PC-9 (cell line): ENCODE results near the gene ANKS6. TPM values are rescaled to one million over a fixed set of nuclear protein-coding genes. Genes with fewer than 3 reads are reported as not detected.

Experiments used
- BruUV-seq: library from RNA; stranded (reverse); fragments of 400-500 nt; replicated peaks from 2 replicates; lab custom pipeline; 2021; lab: Mats Ljungman, UMichigan
- CTCF ChIA-PET: fragments of 300-600 bp; sonication (Branson Sonifier 250); formaldehyde crosslinking; loops from one replicate; lab custom pipeline; 2022; ENCODE audit warnings: antibody characterized with exemption; lab: Charles Lee
- POLR2A ChIA-PET: fragments of 300-600 bp; sonication (Branson Sonifier 250); formaldehyde crosslinking; loops from one replicate; lab custom pipeline; 2022; ENCODE audit warnings: antibody characterized with exemption; ENCODE audit not compliant: unreplicated experiment; lab: Charles Lee
- DNase-seq, 2 experiments: peaks; one replicate each; pipeline versions ENCODE4 v3.0.0 to v3.0.0-alpha.2; 2015 to 2022; ENCODE audit warnings: mixed read lengths in 1 of 2
- H2AFZ ChIP-seq: fragments of 200-600 bp; sonication (generic); 2 replicates; pipeline ENCODE4 v1.8.1; 2017; ENCODE audit warnings: antibody characterized with exemption
- H3F3A ChIP-seq: fragments of 200-600 bp; sonication (generic); 2 replicates; pipeline ENCODE4 v1.8.1; 2017; ENCODE audit warnings: antibody characterized with exemption, mild to moderate bottlenecking, low read depth; ENCODE audit not compliant: insufficient read depth
- H3K27ac ChIP-seq: fragments of 200-600 bp; sonication (generic); 2 replicates; pipeline ENCODE4 v1.6.1; 2016; ENCODE audit warnings: mixed run types
- H3K27me3 ChIP-seq: fragments of 200-600 bp; sonication (generic); 2 replicates; pipeline ENCODE4 v1.6.1; 2016; ENCODE audit warnings: low read depth, mixed run types; ENCODE audit not compliant: insufficient read depth
- H3K36me3 ChIP-seq: fragments of 200-600 bp; sonication (generic); 2 replicates; pipeline ENCODE4 v1.6.1; 2016; ENCODE audit warnings: low read depth, mixed run types
- H3K4me1 ChIP-seq: fragments of 200-600 bp; sonication (generic); replicated peaks from 2 replicates; pipeline ENCODE4 v1.6.1; 2016; ENCODE audit warnings: mixed run types; ENCODE audit not compliant: insufficient read depth
- H3K4me2 ChIP-seq: fragments of 200-600 bp; sonication (generic); 2 replicates; pipeline ENCODE4 v1.6.1; 2017; ENCODE audit warnings: mixed run types
- H3K4me3 ChIP-seq: fragments of 200-600 bp; sonication (generic); 2 replicates; pipeline ENCODE4 v1.6.1; 2016; ENCODE audit warnings: mixed run types
- H3K79me2 ChIP-seq: fragments of 200-600 bp; sonication (generic); 2 replicates; pipeline ENCODE4 v1.6.1; 2017; ENCODE audit warnings: low read depth, mixed run types
- H3K9me2 ChIP-seq: fragments of 200-600 bp; sonication (generic); 2 replicates; pipeline ENCODE4 v1.8.1; 2017; ENCODE audit warnings: mild to moderate bottlenecking; ENCODE audit not compliant: insufficient read depth
- H3K9me3 ChIP-seq: fragments of 200-600 bp; sonication (generic); 2 replicates; pipeline ENCODE4 v1.8.1; 2016; ENCODE audit warnings: low read depth; ENCODE audit not compliant: insufficient read depth
- H4K20me1 ChIP-seq: fragments of 200-600 bp; sonication (generic); 2 replicates; pipeline ENCODE4 v1.8.1; 2017; ENCODE audit not compliant: insufficient read depth
- CTCF ChIP-seq: fragments of 200-600 bp; sonication (generic); conservative IDR thresholded peaks from 2 replicates; pipeline ENCODE4 v1.6.1; 2017; ENCODE audit warnings: mixed run types, antibody characterized with exemption, mild to moderate bottlenecking, moderate library complexity
- EZH2 ChIP-seq: fragments of 200-600 bp; sonication (generic); IDR thresholded peaks from 2 replicates; pipeline ENCODE4 v1.8.0; 2017; ENCODE audit warnings: antibody characterized with exemption, low read depth
- intact Hi-C: fragments of 100-400 bp; cut with micrococcal nuclease; formaldehyde crosslinking; loops from one replicate; pipeline ENCODE4 v1.10.0; 2022; ENCODE audit not compliant: unreplicated experiment
- total RNA-seq: library from RNA; stranded (reverse); gene quantifications from 2 replicates; pipeline ENCODE4 v1.2.3, GENCODE V29; 2021

The ANKS6 gene
- total RNA-seq, 1 experiment from 2014 or later = 74.7 TPM

DNA sequence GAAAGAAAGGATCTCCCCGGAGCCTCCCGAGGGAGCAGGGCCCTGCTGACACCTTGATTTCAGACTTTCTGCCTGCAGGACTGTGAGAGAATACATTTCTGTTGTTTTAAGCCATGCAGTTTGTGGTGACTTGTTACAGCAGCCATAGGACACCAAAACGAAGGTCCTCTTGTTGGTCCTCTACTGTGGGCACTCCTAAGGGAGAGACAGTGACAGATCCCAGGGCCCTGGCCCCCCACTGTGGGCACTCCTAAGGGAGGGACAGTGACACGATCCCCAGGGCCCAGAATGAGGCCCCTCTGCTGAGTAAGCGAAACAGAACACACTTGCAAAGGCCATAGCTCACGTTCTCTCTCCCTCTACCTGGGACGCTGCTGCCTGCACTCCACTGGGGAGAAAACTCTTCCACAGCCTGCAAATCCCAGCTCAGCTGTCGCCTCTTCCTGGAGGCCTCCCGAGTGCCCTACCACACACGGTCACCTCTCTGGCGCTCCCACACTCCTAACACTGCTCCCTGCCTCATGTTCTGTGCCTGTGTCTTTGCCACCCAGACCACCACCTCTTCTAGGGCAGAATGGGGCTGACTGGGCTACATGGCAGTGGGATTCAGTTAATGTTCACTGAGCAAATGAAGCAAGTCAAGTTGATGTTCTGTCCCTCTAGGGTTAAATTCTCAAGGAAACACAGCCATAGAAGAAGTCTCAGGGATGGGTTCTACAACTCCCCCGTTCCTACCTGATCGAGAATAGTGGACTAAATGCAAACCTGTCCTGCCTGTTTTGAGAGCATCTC lies 23.8 kb downstream of the ANKS6 start:
- peaks cover 26% of the 10 kb centered on the region for H3K36me3 ChIP-seq
- ChIA-PET CTCF (no interaction called here), POLR2A (no interaction called here)
- no TSS peak for BruUV-seq
- intact Hi-C loops = no loop called here
- no peaks in the 10 kb centered on the region for H3K79me2 ChIP-seq
- peaks cover 12% of the 10 kb centered on the region for H3K4me1 ChIP-seq
- no peak overlapping the region for H2AFZ ChIP-seq
- no peaks in the 10 kb centered on the region for H3K27me3 ChIP-seq
- no peak overlapping the region for H3K27ac ChIP-seq
- H3K9me3 ChIP-seq = no peaks in the 10 kb centered on the region
- no peaks in the 10 kb centered on the region for H4K20me1 ChIP-seq
- no peak for TF ChIP-seq CTCF
- no peak for TF ChIP-seq EZH2
- H3K4me2 ChIP-seq = no peak overlapping the region
- H3K4me3 ChIP-seq = no peak overlapping the region
- no peak for DNase-seq
- peaks cover 4% of the 10 kb centered on the region for H3F3A ChIP-seq
- no peaks in the 10 kb centered on the region for H3K9me2 ChIP-seq

DNA sequence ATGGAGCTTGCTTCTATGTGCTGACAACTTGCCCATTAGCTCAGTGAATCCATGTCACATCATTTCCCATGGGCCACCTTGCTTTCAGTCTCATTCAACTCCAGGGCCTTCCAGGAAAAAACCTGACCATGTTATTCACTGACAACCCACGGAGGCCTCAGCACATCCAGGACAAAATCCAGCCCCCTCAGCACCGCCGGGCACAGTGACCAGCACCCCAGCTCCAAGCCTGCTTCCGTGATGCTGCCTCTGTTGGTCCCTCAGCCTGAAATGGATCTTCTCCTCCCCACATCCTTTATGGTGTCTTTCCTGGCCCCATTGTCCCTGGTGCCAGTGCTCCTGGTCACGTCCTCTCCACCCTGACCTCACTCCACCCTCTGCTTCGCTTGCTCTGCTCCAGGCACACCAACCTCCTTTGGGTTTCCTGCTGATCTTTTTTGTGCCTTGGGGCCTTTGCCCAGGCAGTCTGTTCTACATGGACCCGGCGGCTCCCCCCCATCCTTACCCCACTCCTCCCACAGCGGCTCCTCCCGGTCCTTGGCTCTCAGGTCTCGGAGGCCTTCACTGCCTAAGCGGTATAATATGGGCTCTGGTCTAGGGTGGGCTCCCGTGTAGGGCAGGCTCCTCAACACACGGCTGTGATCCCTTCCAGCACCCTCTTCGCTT lies 25.0 kb downstream of the ANKS6 start:
- Histone ChIP-seq H3K4me1 (peaks cover 12% of the 10 kb centered on the region), H3K27me3 (no peaks in the 10 kb centered on the region), H3K4me3 (no peak overlapping the region), H3K27ac (no peak overlapping the region), H2AFZ (no peak overlapping the region), H3K79me2 (no peaks in the 10 kb centered on the region), H3K9me2 (no peaks in the 10 kb centered on the region), H4K20me1 (no peaks in the 10 kb centered on the region), H3K9me3 (no peaks in the 10 kb centered on the region), H3K4me2 (no peak overlapping the region), H3F3A (peaks cover 4% of the 10 kb centered on the region), H3K36me3 (peaks cover 26% of the 10 kb centered on the region)
- no peak for TF ChIP-seq CTCF
- no peak for TF ChIP-seq EZH2
- POLR2A ChIA-PET = no interaction called here
- no TSS peak for BruUV-seq
- DNase-seq = no peak
- intact Hi-C loops = no loop called here
- CTCF ChIA-PET = no interaction called here

- ChIA-PET CTCF (no interaction called here), POLR2A (interaction anchor here (0.6 kb wide), 1 partner anchor 446 kb away, joined by 3 read pairs; no protein-coding TSS in a partner anchor)
- H3K27me3 ChIP-seq = no peaks in the 10 kb centered on the region
- no peaks in the 10 kb centered on the region for H4K20me1 ChIP-seq
- H3K27ac ChIP-seq = no peak overlapping the region
- H3K9me2 ChIP-seq = no peaks in the 10 kb centered on the region
- BruUV-seq = no TSS peak
- peaks cover 28% of the 10 kb centered on the region for H3K36me3 ChIP-seq
- no peak overlapping the region for H3K4me3 ChIP-seq
- no peak overlapping the region for H3K4me2 ChIP-seq
- peaks cover 10% of the 10 kb centered on the region for H3K4me1 ChIP-seq
- TF ChIP-seq EZH2 = no peak
- TF ChIP-seq CTCF = no peak
- DNase-seq = no peak
- no peaks in the 10 kb centered on the region for H3K79me2 ChIP-seq
- intact Hi-C loops = no loop called here
- H3F3A ChIP-seq = peaks cover 4% of the 10 kb centered on the region
- no peak overlapping the region for H2AFZ ChIP-seq
- H3K9me3 ChIP-seq = no peaks in the 10 kb centered on the region
Observed at GRCh38 chr9:98770717-98771116, 25.6 kb downstream of the ANKS6 start.
